ENCODE measurements around the gene RASGRP3. TPM values are rescaled to one million over a fixed set of nuclear protein-coding genes. Genes with fewer than 3 reads are reported as not detected.

The RASGRP3 gene
- polyA plus RNA-seq, 2 of the 4 experiments (the other 2 are of a cell fraction) = 1.5 to 1.7 TPM

DNA sequence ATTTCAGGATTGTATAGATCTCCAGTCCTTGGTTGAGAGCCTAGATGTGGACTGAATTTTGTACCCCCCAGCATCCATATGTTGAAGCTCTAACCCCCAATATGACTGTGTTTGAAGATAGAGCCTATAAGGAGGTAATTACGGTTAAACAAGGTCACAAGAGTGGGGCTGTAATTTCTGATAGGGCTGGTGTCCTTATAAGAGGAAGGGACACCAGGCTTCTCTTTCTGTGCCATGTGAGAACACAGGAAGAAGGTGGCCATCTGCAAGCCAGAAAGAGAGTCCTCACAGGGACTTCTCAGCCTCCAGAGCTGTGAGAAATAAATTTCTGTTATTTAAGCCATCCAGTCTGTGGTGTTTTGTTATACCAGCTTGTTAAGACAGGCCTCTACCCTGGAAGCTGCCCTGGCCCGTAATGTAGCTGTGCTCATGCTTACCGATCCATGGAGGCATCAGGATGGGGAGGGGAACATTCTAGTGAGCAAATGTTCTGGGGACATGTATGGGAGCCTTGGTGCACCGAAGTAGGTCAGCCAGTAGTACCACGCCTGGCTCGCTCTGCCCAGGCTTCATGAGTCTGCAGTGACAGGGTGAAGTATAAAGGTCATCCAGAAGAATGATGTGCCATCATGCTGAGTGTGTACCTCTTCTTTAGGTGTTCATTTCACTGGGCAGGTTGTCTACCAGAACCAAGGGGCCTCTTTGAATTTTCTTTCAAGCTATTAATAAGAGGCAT is 16.1 kb downstream of the RASGRP3 start:
- Histone ChIP-seq H3K4me3 (no peak overlapping the region), H3K27ac (no peak overlapping the region), H3K4me1 (peaks cover 17% of the 10 kb centered on the region), H3K9me3 (peaks cover 6% of the 10 kb centered on the region; the same call in 1 of the 3 replicates), H3K4me2 (no peak overlapping the region)
- DNase-seq (ENCODE audit: low read depth in 1 of 2, low spot score in 1 of 2) (no peak), FAIRE-seq (no peak), ATAC-seq (no peak)
- CTCF ChIA-PET = interaction anchor here (1.1 to 1.6 kb wide), 4 partner anchors 9 to 29 kb away, joined by 3 to 6 read pairs (median 3); no protein-coding TSS in a partner anchor
- POLR2A ChIA-PET = no interaction called here
- WGBS (ENCODE audit: missing lambda C conversion rate) = 88% methylated on average over 6 of the region's 6 CpGs
- TF ChIP-seq, protein P1, sequence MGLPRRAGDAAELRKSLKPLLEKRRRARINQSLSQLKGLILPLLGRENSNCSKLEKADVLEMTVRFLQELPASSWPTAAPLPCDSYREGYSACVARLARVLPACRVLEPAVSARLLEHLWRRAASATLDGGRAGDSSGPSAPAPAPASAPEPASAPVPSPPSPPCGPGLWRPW (IDR thresholded peaks at IDR 0.05) = no peak
- TF ChIP-seq RFX5 (IDR thresholded peaks at IDR 0.05) = no peak
- no peak for TF ChIP-seq EP300 (IDR thresholded peaks at IDR 0.05)
- TF ChIP-seq JUN (IDR thresholded peaks at IDR 0.05) = no peak
- no peak for TF ChIP-seq FOXS1 (CRISPR knock-in tag; IDR thresholded peaks at IDR 0.05)
- no peak for TF ChIP-seq KDM1A (IDR thresholded peaks at IDR 0.05; ENCODE audit: low read depth)
- TF ChIP-seq TP53 (CRISPR knock-in tag; IDR thresholded peaks at IDR 0.05) = no peak
- TF ChIP-seq JUNB (IDR thresholded peaks at IDR 0.05) = no peak
- TF ChIP-seq, protein P2, sequence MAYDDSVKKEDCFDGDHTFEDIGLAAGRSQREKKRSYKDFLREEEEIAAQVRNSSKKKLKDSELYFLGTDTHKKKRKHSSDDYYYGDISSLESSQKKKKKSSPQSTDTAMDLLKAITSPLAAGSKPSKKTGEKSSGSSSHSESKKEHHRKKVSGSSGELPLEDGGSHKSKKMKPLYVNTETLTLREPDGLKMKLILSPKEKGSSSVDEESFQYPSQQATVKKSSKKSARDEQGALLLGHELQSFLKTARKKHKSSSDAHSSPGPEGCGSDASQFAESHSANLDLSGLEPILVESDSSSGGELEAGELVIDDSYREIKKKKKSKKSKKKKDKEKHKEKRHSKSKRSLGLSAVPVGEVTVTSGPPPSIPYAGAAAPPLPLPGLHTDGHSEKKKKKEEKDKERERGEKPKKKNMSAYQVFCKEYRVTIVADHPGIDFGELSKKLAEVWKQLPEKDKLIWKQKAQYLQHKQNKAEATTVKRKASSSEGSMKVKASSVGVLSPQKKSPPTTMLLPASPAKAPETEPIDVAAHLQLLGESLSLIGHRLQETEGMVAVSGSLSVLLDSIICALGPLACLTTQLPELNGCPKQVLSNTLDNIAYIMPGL (CRISPR knock-in tag; IDR thresholded peaks at IDR 0.05; ENCODE audit: borderline replicate concordance) = no peak
- TF ChIP-seq, protein P3, sequence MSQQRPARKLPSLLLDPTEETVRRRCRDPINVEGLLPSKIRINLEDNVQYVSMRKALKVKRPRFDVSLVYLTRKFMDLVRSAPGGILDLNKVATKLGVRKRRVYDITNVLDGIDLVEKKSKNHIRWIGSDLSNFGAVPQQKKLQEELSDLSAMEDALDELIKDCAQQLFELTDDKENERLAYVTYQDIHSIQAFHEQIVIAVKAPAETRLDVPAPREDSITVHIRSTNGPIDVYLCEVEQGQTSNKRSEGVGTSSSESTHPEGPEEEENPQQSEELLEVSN (IDR thresholded peaks at IDR 0.05; ENCODE audit: borderline replicate concordance, low read depth) = no peak
- TF ChIP-seq RNF2 (IDR thresholded peaks at IDR 0.05; ENCODE audit: borderline replicate concordance, low read depth) = no peak
- no peak for TF ChIP-seq RAD21 (conservative IDR thresholded peaks at IDR 0.05 in 1 of 2, IDR thresholded peaks at IDR 0.05 in 1 of 2)
- no peak for TF ChIP-seq NPAS2 (CRISPR knock-in tag; IDR thresholded peaks at IDR 0.05; ENCODE audit: borderline replicate concordance)
- TF ChIP-seq, protein P4, sequence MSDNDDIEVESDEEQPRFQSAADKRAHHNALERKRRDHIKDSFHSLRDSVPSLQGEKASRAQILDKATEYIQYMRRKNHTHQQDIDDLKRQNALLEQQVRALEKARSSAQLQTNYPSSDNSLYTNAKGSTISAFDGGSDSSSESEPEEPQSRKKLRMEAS (IDR thresholded peaks at IDR 0.05) = no peak
- no peak for TF ChIP-seq TFCP2L1 (CRISPR knock-in tag; IDR thresholded peaks at IDR 0.05)
- TF ChIP-seq CHD4 (IDR thresholded peaks at IDR 0.05; ENCODE audit: borderline replicate concordance) = no peak

DNA sequence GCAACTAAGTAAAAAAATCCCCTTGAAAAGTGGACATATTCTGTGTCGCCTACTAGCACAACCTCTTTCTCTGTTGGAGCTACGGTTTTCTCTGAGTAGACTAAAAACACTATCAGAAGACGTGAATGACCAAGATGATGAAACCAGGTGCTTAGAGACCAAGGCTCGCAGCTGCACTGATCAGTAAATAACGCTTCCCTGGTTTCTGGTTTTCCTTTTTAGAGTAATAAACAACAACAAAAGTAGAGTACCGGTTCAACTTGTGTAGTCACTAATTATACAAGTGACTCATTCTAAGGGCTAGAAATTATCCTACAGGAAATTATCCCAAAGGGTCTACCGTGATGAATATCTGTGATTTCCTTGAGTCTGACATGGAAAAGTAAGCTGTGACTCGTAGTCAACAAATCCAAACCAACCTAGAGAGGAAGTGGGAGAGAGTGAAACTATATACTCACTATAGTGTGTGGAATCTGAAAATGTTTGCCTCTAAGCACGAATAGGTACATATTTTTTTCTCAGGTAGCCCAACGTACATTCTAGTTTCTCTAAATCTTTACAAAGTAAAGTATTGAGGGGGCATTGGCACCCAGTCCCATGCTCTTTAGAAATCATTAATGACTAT is 17.8 kb downstream of the RASGRP3 start:
- DNase-seq (ENCODE audit: low read depth in 1 of 2, low spot score in 1 of 2) (peak in 1 of 2 experiments; percentile 25), ATAC-seq (peak in 1 of 2 experiments; percentile 60; a peak in 3 of 6 replicates), FAIRE-seq (no peak)
- peak overlapping the region; percentile 69 for H3K4me2 ChIP-seq
- ChIA-PET POLR2A (no interaction called here), CTCF (interaction anchor here (0.9 to 2.2 kb wide), 6 partner anchors 13 to 90 kb away, joined by 3 to 8 read pairs (median 3); partner anchors contain the start of gene RASGRP3)
- no peak overlapping the region for H3K27ac ChIP-seq
- peaks cover 17% of the 10 kb centered on the region for H3K4me1 ChIP-seq
- H3K9me3 ChIP-seq = no peaks in the 10 kb centered on the region
- H3K4me3 ChIP-seq = no peak overlapping the region
- TF ChIP-seq FOSL2 (IDR thresholded peaks at IDR 0.05) (no peak), FOSL2 (CRISPR knock-in tag; IDR thresholded peaks at IDR 0.05) (peak; percentile 42; the same call in 1 of the 2 replicates), HOXB13 (CRISPR knock-in tag; IDR thresholded peaks at IDR 0.05; ENCODE audit: low read depth) (no peak)
- 49% methylated on average over 10 of the region's 10 CpGs for WGBS (ENCODE audit: missing lambda C conversion rate)
